BE2C (cell line): ENCODE results near the gene PATL2.
"Not testable (repeated sequence)": the region's sequence is repeated elsewhere in the genome, so short reads cannot be mapped to it uniquely, and the experiment has no call there.

ENCODE experiments used
- DNase-seq: peaks from one replicate; pipeline ENCODE4 v3.0.0-alpha.2; 2020
- H3K27me3 ChIP-seq: fragments of 250-450 bp; sonication (Bioruptor Pico); 2 replicates; pipeline ENCODE4 v1.5.1; 2020; ENCODE audit warnings: mild to moderate bottlenecking
- H3K36me3 ChIP-seq: fragments of 250-450 bp; sonication (Bioruptor Pico); 2 replicates; pipeline ENCODE4 v1.5.1; 2020; ENCODE audit warnings: mild to moderate bottlenecking
- H3K4me1 ChIP-seq: fragments of 250-450 bp; sonication (Bioruptor Pico); 2 replicates; pipeline ENCODE4 v1.5.1; 2020
- H3K4me3 ChIP-seq: 2 replicates; pipeline ENCODE4 v1.5.1; 2011; ENCODE audit warnings: low read depth, low read length
- H3K9me3 ChIP-seq: fragments of 250-450 bp; sonication (Bioruptor Pico); 2 replicates; pipeline ENCODE4 v1.5.1; 2020
- TF ChIP-seq, protein P1 (sequence below): IDR thresholded peaks from 2 replicates; pipeline ENCODE4 v1.5.1; 2012; ENCODE audit warnings: mild to moderate bottlenecking, low read depth, low read length

Gene PATL2

DNA sequence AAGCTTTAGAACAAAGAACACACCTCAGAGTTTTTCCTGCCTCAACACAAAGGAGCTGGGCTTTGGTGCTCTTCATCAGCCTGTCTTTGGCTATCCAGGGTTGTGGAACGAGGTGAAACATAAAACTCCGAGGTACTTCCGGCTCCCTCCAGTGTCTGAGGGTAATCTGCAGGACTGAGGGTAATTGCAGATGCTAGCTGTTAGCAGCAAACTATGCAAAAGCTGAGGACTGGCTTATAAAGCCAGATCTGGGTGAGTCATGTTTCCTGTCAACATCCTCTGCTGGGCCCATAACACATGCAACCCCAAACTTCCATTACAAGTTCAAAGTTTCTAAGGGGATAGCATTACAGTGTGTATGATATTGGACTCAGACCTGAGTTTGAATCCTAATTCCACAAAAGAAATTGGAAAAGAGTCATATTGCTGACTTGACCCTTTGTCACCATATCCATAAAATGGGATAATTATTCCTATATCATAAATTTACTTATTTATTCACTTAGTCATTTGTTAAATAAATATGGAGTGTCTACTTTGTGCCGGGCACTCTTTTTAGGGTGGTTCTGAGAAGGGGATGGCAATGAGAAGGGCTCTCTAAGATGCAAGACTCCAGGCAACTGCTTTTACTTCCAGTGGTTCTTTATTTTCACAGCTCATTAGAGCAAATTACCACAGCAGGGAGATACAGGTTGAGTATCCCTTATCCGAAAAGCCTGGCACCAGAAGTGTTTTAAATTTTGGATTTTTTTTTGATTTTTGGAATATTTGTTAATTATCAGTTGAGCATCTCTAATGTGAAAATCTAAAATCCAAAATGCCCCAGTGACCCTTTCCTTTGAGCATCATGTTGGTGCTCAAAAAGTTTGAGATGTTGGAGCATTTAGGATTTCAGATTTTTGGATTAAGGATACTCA lies 15.7 kb upstream of the PATL2 start:
- peak; percentile 50 for DNase-seq
- no peak overlapping the region for H3K4me3 ChIP-seq
- H3K4me1 ChIP-seq, result peaks cover 14% of the 10 kb centered on the region

DNA sequence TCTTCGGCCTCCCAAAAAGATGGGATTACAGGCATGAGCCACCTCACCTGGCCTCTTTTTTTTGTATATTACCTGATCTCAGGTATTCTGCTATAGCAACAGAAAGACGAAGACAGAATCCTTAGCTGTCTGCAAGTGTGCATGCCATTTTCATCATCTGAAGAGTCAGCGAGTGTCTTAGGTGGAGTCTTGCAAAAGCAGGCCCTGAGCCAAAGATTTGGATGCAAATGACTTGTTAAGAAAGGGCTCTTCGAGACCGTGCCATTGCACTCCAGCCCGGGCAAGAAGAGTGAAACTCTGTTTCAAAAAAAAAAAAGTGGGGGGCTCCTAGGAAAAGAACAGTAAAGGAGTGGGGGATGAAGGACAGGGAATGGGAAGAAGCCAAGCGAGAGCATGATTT lies 15.0 kb upstream of the PATL2 start:
- no peak for DNase-seq
- no peaks in the 10 kb centered on the region for H3K9me3 ChIP-seq
- no peaks in the 10 kb centered on the region for H3K27me3 ChIP-seq
- H3K4me1 ChIP-seq, result peaks cover 14% of the 10 kb centered on the region
- no peak overlapping the region for H3K4me3 ChIP-seq
- H3K36me3 ChIP-seq, result no peaks in the 10 kb centered on the region
- TF ChIP-seq, protein P1, sequence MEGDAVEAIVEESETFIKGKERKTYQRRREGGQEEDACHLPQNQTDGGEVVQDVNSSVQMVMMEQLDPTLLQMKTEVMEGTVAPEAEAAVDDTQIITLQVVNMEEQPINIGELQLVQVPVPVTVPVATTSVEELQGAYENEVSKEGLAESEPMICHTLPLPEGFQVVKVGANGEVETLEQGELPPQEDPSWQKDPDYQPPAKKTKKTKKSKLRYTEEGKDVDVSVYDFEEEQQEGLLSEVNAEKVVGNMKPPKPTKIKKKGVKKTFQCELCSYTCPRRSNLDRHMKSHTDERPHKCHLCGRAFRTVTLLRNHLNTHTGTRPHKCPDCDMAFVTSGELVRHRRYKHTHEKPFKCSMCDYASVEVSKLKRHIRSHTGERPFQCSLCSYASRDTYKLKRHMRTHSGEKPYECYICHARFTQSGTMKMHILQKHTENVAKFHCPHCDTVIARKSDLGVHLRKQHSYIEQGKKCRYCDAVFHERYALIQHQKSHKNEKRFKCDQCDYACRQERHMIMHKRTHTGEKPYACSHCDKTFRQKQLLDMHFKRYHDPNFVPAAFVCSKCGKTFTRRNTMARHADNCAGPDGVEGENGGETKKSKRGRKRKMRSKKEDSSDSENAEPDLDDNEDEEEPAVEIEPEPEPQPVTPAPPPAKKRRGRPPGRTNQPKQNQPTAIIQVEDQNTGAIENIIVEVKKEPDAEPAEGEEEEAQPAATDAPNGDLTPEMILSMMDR, result no peak

More for the DNA sequence above, 15.7 kb upstream of the PATL2 start:
- Histone ChIP-seq H3K9me3 (no peaks in the 10 kb centered on the region), H3K27me3 (no peaks in the 10 kb centered on the region), H3K36me3 (no peaks in the 10 kb centered on the region)
- TF ChIP-seq, protein P1, result no peak; the same call in 1 of the 2 replicates

DNA sequence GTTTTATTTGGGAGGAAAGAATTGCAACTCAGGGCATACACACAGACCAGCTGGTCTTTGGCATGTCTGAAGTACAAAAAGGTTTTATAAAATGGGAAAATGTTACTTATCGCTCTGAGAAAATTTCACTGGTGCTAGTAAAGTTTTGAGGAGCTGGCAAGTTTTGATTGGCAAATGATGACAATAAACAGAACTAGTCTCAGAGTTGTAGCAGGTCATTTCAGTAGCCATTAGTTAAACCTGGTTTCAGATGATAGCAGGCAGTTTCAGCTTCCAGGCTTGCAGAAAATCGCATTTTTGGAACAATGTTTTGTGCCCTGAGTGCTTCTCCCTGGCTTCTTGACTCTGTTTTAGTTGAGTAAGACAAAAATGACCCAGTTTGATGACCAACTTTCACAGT lies 10.9 kb upstream of the PATL2 start:
- Histone ChIP-seq H3K4me3 (no peak overlapping the region), H3K9me3 (no peaks in the 10 kb centered on the region), H3K4me1 (peaks cover 3% of the 10 kb centered on the region; the same call in 1 of the 2 replicates), H3K36me3 (peaks cover 17% of the 10 kb centered on the region), H3K27me3 (no peaks in the 10 kb centered on the region)
- DNase-seq, result no peak
- TF ChIP-seq, protein P1, result no peak

DNA sequence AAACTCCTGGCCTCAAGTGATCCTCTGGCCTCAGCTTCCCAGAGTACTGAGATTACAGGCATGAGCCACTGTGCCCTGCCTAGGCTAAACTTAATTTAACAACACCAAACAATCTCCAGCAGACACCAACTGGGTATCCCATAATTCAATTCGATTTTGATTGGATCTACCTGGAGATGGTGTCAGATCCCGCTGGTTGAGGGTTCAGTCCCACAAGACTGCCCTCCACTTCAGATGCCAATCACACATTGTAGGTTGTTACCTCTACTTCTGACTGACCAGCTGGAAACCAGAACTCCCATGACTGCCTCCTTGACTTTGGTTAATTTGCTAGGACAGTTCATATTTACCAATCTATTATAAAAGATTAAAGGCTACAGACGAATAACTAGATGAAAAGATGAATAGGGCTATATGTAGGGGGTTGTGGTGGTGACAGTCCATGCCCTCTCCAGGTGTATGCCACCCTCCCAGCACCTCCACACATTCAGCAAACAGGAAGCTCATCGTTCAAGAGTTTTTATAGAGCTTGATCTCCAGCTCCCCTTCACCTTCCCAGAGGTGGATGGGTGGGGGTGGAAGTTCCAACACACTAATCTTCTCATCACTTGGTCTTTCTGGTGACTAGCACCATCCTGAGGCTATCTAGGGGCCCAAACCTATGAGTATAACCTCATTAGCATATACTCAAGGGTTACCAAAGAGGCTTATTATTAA lies 9.5 kb upstream of the PATL2 start:
- DNase-seq, result no peak
- Histone ChIP-seq H3K4me1 (no peaks in the 10 kb centered on the region), H3K4me3 (no peak overlapping the region), H3K36me3 (peaks cover 31% of the 10 kb centered on the region), H3K27me3 (no peaks in the 10 kb centered on the region), H3K9me3 (no peaks in the 10 kb centered on the region)
- TF ChIP-seq, protein P1, result no peak

DNA sequence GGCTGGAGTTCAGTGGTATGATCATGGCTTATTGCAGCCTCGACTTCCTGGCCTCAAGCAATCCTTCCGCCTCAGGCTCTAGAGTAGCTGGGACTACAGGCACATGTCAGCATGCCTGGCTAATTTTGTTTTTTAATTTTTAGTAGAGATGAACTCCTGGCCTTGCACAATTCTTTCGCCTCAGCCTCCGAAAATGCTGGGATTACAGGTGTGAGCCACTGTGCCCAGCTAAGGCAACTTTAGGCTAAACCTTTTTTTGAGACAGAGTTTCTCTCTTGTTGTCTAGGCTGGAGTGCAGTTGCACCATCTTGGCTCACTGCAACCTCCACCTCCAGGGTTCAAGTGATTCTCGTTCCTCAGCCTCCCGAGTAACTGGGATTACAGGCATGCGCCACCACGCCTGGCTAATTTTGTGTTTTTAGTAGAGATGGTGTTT lies 8.9 kb upstream of the PATL2 start:
- H3K36me3 ChIP-seq, result peaks cover 37% of the 10 kb centered on the region

DNA sequence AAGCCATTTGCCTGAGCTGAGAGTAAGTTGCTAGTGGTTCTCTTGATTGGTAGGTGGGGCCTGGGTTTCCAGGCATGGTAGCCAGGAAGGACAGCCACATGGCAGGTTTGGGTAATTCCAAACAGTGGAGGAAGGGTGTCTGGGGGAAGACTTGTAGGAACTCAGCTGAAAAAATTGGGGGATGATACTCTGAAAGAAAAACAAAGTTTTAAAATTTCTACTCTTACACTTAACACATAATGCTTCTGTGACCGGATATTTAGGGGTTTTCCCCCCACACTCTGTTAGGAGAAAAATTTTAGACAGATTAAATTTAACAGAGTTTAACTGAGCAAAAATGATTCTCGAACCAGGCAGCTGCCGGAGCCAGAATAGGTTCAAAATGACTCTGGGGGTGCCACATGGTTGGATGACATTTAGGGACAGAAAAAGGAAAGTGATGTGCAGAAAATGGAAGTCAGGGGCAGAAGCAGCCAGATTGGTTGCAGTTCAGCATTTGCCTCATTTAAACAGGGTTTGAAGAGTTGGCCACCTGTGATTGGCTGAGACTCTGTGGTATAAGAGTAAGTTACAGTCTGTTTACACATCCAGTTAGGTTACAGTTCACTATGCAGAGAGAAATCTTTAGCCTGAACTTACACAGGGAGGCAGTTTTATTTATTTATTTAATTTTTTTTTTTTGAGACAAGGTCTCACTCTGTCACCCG lies 8.3 kb upstream of the PATL2 start:
- H3K4me1 ChIP-seq, result no peaks in the 10 kb centered on the region
- TF ChIP-seq, protein P1, result no peak
- H3K4me3 ChIP-seq, result no peak overlapping the region
- H3K36me3 ChIP-seq, result peaks cover 38% of the 10 kb centered on the region
- no peaks in the 10 kb centered on the region for H3K9me3 ChIP-seq
- H3K27me3 ChIP-seq, result no peaks in the 10 kb centered on the region
- no peak for DNase-seq

More for the DNA sequence above, 8.9 kb upstream of the PATL2 start:
- H3K4me1 ChIP-seq, DNase-seq, H3K9me3 ChIP-seq, H3K27me3 ChIP-seq, H3K4me3 ChIP-seq: not testable (repeated sequence)
